ENCODE results near the gene LARGE1.

- TF ChIP-seq TAF1 (IDR thresholded peaks at IDR 0.05; ENCODE audit: borderline replicate concordance, insufficient read depth, low read length) (no peak), FOXP2 (optimal IDR thresholded peaks at IDR 0.05; ENCODE audit: borderline replicate concordance, extremely low read depth, extremely low read length, insufficient read depth) (no peak), REST (IDR thresholded peaks at IDR 0.05; ENCODE audit: insufficient read depth in 1 of 2, low read depth in 2 of 2, low read length in 2 of 2) (no peak), POLR2AphosphoS5 (IDR thresholded peaks at IDR 0.05; ENCODE audit: low read depth, low read length) (no peak)
Measured at GRCh38 chr22:33923033-33923432, 2.8 kb upstream of the LARGE1 start.
